Measurements from ENCODE around the gene ESYT1. TPM values are rescaled to one million over a fixed set of nuclear protein-coding genes. Genes with fewer than 3 reads are reported as not detected.

Gene ESYT1
- total and polyA plus RNA-seq, 9 of the 15 experiments (the other 6 are each of a cell fraction or from before 2014, with no cell fraction given), result 132 to 420 (median 164) TPM

DNA sequence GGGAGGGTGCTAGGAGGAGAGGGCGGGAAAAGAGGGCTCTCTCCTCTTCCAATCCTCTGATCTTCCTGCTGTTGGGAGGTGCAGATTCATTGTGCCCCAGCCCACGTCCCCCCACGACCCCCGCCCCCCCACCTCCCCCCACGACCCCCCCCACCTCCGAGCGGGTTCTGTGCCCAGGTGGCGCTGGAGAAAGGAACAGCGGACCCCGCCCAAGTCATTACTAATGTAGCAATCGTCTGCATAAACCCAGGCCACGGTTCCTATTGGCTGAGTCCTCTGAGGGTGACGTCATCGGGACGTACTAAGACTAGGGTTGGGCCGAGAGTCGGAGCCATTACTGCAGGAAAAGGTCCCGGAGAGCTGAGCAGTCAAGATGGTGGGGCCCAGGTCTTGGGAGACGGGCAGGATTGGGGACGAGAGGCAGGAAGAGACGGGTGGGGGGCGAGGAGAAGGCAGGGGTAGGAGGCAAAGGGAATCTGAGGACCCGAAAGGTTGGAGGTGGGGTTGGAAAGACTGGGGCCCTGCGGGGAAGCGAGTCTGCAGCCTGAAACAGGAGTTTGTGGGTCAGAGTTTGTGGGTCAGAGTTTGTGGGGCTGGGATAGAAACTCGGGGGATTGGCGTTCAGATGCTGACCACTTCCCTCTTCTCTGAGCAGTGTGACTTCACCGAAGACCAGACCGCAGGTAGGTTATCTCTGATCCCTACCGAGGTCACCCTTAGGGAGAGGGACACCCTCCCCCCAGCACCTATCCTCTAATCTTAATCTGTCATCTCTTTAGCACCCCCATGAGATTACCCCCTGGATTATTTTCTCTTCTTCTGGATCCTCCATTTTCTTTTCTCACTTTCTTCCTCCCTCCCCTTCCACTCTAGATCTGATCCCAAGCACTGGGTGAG is 30.2 kb downstream of the ESYT1 start, which contains the start of gene MYL6 (continued):
- TF ChIP-seq KDM4B (IDR thresholded peaks at IDR 0.05; ENCODE audit: borderline replicate concordance in 2 of 2, low read depth in 1 of 2), result no peak
- TF ChIP-seq PTBP1 (IDR thresholded peaks at IDR 0.05; ENCODE audit: low read depth, low read length), result no peak; the same call in 1 of the 2 replicates
- TF ChIP-seq BCL6 (CRISPR knock-in tag; IDR thresholded peaks at IDR 0.05), result 0 out of 2 replicates have a peak, but pooled peaks have one; percentile 31
- TF ChIP-seq NCOA2 (IDR thresholded peaks at IDR 0.05; ENCODE audit: partially characterized antibody in 2 of 2), result no peak
- no peak for TF ChIP-seq ZFP30 (CRISPR knock-in tag; IDR thresholded peaks at IDR 0.05; ENCODE audit: borderline replicate concordance)
- TF ChIP-seq NFIC (IDR thresholded peaks at IDR 0.05), result peak; percentile 62
- TF ChIP-seq ZNF197 (CRISPR knock-in tag; IDR thresholded peaks at IDR 0.05; ENCODE audit: low read depth), result peak; percentile 48; the same call in 1 of the 2 replicates
- TF ChIP-seq, protein P1, sequence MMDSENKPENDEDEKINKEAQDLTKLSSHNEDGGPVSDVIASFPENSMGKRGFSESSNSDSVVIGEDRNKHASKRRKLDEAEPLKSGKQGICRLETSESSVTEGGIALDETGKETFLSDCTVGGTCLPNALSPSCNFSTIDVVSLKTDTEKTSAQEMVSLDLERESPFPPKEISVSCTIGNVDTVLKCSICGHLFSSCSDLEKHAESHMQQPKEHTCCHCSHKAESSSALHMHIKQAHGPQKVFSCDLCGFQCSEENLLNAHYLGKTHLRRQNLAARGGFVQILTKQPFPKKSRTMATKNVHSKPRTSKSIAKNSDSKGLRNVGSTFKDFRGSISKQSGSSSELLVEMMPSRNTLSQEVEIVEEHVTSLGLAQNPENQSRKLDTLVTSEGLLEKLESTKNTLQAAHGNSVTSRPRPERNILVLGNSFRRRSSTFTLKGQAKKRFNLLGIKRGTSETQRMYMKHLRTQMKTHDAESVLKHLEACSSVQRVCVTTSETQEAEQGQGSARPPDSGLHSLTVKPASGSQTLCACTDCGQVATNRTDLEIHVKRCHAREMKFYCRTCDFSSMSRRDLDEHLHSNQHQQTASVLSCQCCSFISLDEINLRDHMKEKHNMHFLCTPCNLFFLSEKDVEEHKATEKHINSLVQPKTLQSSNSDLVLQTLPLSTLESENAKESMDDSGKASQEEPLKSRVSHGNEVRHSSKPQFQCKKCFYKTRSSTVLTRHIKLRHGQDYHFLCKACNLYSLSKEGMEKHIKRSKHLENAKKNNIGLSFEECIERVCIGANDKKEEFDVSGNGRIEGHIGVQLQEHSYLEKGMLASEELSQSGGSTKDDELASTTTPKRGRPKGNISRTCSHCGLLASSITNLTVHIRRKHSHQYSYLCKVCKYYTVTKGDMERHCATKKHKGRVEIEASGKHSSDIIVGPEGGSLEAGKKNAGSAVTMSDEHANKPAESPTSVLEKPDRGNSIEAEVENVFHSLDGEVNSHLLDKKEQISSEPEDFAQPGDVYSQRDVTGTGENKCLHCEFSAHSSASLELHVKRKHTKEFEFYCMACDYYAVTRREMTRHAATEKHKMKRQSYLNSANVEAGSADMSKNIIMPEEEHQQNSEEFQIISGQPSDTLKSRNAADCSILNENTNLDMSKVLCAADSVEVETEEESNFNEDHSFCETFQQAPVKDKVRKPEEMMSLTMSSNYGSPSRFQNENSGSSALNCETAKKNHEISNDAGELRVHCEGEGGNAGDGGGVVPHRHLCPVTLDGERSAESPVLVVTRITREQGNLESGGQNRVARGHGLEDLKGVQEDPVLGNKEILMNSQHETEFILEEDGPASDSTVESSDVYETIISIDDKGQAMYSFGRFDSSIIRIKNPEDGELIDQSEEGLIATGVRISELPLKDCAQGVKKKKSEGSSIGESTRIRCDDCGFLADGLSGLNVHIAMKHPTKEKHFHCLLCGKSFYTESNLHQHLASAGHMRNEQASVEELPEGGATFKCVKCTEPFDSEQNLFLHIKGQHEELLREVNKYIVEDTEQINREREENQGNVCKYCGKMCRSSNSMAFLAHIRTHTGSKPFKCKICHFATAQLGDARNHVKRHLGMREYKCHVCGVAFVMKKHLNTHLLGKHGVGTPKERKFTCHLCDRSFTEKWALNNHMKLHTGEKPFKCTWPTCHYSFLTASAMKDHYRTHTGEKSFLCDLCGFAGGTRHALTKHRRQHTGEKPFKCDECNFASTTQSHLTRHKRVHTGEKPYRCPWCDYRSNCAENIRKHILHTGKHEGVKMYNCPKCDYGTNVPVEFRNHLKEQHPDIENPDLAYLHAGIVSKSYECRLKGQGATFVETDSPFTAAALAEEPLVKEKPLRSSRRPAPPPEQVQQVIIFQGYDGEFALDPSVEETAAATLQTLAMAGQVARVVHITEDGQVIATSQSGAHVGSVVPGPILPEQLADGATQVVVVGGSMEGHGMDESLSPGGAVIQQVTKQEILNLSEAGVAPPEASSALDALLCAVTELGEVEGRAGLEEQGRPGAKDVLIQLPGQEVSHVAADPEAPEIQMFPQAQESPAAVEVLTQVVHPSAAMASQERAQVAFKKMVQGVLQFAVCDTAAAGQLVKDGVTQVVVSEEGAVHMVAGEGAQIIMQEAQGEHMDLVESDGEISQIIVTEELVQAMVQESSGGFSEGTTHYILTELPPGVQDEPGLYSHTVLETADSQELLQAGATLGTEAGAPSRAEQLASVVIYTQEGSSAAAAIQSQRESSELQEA (IDR thresholded peaks at IDR 0.05; ENCODE audit: low read depth), result peak; percentile 11; the same call in 1 of the 2 replicates
- TF ChIP-seq, protein P2, sequence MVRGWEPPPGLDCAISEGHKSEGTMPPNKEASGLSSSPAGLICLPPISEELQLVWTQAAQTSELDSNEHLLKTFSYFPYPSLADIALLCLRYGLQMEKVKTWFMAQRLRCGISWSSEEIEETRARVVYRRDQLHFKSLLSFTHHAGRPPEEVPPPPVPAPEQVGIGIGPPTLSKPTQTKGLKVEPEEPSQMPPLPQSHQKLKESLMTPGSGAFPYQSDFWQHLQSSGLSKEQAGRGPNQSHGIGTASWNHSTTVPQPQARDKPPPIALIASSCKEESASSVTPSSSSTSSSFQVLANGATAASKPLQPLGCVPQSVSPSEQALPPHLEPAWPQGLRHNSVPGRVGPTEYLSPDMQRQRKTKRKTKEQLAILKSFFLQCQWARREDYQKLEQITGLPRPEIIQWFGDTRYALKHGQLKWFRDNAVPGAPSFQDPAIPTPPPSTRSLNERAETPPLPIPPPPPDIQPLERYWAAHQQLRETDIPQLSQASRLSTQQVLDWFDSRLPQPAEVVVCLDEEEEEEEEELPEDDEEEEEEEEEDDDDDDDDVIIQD (CRISPR knock-in tag; IDR thresholded peaks at IDR 0.05), result no peak
- TF ChIP-seq, protein P3, sequence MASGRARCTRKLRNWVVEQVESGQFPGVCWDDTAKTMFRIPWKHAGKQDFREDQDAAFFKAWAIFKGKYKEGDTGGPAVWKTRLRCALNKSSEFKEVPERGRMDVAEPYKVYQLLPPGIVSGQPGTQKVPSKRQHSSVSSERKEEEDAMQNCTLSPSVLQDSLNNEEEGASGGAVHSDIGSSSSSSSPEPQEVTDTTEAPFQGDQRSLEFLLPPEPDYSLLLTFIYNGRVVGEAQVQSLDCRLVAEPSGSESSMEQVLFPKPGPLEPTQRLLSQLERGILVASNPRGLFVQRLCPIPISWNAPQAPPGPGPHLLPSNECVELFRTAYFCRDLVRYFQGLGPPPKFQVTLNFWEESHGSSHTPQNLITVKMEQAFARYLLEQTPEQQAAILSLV (tag; IDR thresholded peaks at IDR 0.05), result 0 out of 2 replicates have a peak, but pooled peaks have one; percentile 16
- no peak for TF ChIP-seq FOXJ3 (CRISPR knock-in tag; IDR thresholded peaks at IDR 0.05)
- peak; percentile 36 for TF ChIP-seq NEUROD1 (IDR thresholded peaks at IDR 0.05; ENCODE audit: borderline replicate concordance, low read depth, low read length, partially characterized antibody)
- TF ChIP-seq NR2F6 (CRISPR knock-in tag; IDR thresholded peaks at IDR 0.05), result 0 out of 2 replicates have a peak, but pooled peaks have one; percentile 75
- TF ChIP-seq ATF7 (IDR thresholded peaks at IDR 0.05), result peak; percentile 100
- peak; percentile 12; the same call in 1 of the 2 replicates for TF ChIP-seq ZNF239 (CRISPR knock-in tag; IDR thresholded peaks at IDR 0.05)
- TF ChIP-seq NFXL1 (CRISPR knock-in tag; IDR thresholded peaks at IDR 0.05), result peak; percentile 66; the same call in 1 of the 2 replicates
- TF ChIP-seq FOS (IDR thresholded peaks at IDR 0.05; ENCODE audit: extremely low read depth, insufficient read length), result peak; percentile 39

Data from K562 (cell line).